ENCODE data around the gene HOXA4.

HOXA4 gene

DNA sequence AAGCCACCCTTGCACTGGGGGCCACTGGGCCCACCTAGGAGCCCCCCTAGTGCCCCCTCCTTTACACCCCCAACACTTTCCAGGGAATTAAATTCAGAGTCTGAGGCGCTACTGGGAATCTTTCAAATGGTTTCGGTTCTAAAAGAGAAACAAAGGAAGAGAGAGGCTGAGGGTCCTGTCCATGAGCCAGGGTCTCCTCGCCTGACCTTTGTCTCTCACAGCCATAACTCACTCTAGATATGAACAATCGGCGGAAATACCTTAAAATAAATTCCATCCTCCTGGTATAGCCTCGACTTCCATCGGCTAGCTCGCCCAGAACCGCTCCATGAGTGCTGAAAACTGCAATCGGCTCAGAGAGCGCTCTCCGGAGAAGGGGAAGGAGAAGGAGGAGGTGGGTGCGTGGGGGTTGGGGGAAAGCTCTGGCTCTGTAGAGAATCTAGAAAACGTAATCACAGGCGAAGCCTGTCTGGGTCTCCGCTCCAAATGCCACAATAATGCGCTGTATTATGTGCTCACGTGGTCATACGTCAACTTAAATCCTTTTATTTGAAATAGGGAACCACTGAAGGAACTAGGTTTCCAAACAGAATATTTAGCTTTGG, 12.6 kb downstream of the HOXA4 start:
- no peak for DNase-seq

- no peak for DNase-seq
These were observed 13.3 kb downstream of the HOXA4 start for GRCh38 chr7:27116962-27117886.

GRCh38 chr7:27116031-27116961, 14.3 kb downstream of the HOXA4 start:
- DNase-seq: no peak

DNA sequence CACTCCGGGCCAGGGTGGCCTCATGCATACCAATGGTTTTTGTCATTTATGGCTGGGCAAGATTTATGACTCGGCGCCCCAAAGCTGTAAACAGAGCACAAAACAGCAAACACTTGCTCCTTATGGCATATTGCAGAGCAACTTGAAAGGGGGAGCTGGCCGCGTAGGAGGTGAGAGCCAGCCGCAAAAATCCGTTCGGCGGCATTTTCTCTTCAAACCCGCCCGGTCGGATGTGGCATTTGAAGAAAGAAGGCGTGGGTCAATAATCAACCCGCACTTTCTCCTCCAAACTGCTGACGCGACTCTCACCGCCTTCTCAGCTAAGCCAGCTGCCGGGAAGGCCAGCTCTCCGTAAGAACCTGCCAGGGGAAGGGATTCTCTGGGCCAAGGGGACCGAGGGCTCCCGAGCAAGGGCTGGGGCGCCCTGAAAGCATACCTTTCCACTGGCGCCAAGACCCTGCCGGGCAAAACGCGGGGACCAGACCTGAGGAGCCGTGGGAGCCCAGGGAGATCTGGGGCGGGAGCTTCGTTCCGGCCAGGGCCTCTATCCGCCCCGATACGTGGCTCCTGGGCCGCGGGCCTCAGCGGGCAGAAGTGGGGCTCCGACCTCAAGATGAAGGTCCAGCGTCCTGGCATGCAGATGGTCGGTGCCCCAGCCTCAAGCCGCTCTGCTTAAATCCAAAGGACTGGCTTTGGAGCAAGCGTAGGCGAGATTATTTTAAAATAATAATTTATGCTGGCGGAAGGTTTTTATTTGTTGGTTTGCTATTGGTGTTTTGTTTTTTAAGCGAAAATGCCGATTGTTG, 15.1 kb downstream of the HOXA4 start:
- no peak for DNase-seq

- no peak for DNase-seq
These were observed 15.7 kb downstream of the HOXA4 start for GRCh38 chr7:27114881-27115220.

DNA sequence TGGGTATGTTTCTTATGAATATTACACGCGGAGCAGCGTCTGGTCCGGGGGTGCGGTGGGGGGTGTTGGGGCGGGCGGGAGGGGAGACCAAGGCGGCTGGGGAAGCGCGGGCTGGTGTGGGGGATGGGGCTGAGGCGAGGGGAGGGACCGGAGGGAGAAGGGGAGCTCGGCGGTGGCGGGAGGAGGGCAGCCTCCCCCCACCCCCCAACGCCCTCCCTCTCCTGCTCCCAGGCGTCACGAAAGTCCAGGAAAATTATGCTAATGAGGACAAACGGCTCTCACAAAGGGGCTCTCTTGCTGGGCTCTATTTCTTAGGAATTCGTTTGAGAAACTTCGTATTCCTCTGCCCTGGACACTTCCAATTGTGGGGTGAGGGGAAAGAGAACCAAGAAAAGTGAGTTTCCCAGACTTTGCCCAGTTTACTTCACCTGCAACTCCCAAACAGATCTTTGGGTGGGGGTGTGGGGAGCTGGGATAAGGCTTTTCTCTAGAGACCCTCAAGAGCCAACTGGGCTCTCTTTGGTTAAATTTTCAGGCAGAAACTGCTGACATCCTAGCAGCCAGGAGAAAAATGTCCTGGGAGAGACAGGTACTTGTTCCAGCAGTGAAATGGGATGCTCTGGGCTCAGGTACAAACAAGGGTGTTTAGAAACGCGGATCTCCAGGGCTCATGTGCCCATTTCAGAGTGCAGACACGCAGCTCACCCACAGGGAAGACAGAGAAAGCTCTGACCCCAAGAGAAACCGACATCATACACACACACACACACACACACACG, 16.4 kb downstream of the HOXA4 start:
- DNase-seq: no peak

DNA sequence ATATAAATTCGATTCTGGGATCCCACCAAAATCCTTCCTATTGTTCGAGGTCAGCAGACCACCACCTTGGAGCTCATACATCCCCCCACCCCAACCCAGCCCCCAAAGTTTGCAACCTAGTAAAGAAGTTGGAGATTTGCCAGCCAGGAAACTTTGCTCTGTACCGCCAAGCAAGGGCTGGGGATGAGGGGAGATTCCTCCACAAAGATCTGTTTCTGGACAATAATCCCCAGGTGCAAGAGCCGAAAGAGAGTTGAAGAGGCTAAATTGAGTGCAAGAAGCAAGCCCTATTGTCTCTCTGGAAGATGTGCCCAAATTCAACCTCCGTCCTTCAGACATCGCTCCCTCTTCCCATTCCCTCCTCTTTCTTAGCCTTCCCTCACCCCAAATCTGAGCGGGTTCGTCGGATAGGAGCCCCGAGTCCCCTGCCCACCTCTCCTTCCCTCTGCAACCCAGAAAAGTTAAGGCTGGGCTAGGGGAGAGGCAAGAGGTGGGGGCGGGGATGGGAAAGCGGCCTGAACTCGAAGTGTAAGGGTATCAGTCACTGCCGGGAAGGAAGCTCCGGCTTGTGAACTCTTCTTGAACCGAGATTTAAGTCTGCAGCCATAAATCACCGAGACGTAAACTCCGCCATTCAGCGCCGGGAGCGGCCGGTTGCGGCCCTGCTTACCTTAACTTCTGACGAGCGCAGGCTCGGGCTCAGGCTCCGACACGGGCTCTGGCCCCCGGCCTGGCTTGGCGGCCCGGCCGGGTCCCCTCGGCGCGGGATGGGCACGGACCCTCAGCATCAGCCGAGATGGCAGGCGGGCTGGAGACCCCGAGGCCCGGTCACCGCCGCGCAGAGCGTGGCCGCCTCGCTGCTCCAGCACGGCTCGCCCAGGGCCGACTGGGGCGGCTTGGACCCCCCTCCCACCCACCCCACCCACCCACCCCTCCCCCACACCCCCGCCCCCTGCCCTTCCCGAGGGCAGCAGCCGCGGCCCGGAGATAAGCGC, 17.3 kb downstream of the HOXA4 start:
- no peak for DNase-seq

- DNase-seq: no peak
These were observed 18.2 kb downstream of the HOXA4 start for GRCh38 chr7:27112361-27112760.

DNA sequence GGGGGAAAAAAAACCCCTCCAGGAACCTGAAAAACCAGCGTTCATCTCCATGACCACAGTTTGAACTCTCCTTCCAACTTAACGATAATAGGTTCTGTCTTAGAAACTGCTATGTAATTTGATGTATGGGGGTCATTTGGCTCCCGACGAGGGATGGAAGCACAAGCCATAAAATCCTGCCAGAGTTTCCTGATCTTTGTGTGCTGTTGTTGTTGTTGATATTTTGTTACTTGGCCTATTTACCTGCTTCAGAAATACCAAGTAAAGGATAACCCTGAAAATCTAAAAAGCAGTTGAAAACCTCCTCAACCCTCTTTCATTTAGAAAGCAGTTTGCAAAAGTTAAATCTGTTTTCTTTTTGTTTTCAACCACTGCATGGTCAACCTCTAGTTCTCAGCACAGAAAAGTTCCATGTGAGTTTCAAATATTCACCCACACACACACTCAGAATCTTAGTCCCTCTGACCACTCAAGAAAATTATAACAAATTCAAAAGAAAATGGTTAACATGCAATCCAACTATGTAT, 18.7 kb downstream of the HOXA4 start:
- DNase-seq: no peak

DNA sequence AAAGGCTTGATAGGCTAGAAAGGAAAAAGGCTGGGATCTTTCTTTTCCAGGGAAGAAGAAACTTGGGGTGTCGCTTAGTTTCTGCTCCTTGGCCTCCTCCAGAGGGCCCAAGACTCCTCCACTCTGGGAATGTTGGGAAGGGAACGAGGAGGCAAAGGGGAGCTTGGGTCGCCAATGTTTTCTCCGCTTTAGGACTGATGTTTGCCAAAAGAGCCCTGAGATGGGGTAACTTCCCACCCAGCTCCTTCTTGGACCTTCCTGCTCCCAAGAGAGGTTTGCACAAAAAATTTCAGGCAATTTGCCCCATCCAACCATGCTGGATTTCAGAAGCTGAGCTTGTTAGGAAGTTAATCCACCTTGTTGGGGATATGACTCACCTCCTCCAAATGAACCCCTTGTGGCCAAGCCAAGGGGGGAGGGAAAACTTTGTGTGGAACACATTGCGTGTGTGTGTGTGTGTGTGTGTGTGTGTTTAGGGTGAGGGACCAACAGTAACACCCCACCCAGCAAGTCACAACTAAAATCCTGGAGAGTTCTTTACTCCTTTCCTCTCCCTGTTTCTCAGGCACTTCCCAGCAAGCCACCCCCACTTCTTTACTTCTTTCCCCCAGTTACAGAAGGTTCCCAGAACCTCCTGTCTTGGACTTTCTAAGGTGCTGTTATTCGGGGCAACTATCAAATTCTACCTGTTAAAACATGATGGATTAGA, 19.4 kb downstream of the HOXA4 start:
- no peak for DNase-seq

DNA sequence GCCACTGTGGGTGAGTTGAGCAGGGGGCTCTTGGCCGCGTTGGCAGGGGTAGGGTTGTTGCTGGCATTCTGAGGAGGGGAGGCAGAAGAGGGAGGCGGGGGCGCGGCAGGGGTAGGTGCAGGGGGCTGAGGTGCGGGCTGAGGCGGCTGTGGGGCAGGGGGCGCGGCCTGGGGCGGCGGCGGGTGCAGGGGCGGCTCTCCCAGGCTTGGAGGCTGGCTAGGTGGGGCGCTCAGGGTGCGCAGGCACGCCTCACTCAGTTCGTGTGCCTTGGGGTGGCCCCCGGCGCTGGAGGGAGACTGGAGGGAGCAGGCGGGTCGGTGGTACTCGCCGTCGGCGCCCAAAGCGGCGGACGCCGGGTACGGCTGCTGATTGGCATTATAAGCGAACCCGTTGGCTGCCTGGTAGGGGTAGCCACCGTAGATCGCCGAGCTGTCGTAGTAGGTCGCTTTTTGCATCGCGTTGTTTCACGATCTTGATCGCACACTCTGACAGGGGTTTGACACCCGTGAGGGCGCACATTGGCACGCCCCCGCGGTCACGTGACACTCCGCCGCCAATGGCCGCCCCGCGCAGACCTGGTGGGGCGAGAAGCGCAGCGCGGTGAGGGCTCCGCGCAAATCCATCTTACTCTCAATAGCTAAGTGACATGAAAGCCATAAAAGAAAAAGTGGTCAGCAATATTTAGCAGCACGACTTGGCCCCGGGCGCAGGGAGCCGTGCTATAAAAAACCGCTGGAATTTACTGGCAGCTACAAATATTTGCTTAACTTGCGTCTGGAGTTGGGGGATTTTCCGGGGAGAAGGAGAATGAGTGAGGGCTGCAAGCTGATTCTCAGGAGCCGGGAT, 20.1 kb downstream of the HOXA4 start:
- no peak for DNase-seq

- no peak for DNase-seq
These were observed 20.9 kb downstream of the HOXA4 start for GRCh38 chr7:27109466-27110185.

DNA sequence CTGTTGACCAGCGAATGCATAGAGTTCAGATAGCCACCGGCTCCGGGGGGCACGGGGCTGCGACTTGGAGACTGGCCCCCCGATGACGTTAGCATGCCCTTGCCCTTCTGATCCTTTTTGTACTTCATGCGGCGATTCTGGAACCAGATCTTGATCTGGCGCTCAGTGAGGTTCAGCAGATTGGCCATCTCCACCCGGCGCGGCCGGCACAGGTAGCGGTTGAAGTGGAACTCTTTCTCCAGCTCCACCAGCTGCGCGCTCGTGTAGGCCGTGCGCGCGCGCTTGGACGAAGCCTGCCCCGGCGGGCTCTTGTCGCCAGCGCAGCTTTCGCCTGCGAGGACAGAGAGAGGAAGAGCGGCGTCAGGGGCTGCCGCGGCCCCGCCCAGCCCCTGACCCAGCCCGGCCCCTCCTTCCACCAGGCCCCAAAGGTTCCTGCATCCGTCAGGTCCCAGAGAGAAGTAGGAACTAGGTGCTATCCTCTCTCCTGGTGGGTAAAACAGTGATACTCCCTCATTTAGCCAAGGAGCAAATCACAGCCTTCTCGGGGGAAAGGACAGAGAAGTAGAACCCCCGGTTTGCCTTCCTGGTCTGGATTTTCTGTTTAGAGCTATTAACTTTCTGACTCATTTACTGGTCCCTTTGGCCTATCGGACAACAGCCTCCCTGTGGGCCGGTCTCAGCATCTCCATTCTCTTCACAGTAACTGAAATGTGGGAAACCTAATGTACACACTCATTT, 22.0 kb downstream of the HOXA4 start:
- no peak for DNase-seq

DNA sequence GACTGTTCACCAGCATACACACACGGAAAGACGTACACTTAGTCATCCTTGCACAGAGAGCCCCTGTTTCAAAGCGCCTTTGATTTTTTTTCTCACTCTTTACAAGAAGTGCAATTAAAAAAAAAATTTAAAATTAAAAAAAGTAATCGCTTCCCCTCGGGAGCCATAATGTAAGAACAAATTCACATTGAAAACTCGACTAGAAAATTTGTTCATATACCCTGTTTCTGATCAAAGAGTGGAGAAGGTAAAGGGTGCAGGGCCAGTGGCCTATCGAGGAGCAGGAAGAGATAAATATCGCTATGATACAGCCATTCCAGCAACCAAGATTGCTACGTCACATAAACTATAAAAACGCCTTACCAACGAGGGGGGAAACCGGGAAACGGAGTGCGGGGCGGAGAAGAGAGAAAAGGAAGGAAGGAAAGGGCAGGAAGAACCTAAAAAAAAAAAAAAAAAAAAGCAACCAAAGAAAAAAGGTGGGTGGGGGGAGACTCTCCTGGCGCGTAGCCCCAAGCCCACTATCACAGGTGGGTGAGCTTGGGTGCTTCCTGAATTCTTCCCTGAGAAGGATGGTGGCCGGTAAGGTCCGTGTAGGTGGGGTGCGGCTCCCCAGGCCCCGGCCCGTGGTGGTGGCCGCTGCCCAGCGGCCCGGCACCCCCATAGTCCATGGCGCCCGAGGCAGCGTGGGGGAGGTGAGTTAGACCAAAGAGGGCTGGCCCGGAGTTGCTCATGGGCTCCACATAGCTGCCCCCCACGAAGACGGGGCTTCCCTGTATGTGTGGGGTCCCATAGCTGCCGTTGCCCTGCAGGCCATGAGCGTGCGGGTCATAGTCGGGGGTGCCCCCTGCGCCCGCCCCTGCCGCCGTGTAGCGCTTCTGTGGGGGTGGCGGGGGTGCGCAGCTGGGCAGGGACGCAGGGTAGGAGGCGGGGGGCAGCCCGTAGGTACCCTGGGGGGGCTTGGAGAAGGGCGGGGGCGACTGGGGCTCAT, 22.9 kb downstream of the HOXA4 start:
- no peak for DNase-seq

DNA sequence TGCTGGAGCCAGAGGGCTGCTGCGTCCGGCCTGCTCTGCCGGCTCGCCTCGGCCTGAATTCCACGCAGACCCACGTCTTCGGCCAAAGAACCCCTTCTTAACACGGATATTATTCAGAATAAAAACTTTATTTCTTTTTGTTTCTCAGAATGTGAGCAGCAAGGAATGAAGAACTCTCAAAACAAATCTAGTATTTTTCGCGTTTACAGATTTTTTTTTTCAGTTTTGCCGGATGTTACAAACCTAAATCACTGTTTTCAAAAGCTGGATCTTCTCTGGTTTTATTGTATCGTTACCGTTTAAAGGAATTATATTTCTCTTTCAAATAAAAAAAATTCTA, 23.7 kb downstream of the HOXA4 start:
- DNase-seq: no peak
